ENCODE results near the gene CES2. TPM values are rescaled to one million over a fixed set of nuclear protein-coding genes. Genes with fewer than 3 reads are reported as not detected.

CES2 gene
- total RNA-seq, 1 donor from 2014 or later: 35.8 TPM

GRCh38 chr16:66948134-66948836 lies 13.0 kb downstream of the CES2 start:
- H3K4me3 ChIP-seq: peak overlapping the region; percentile 58
- H3K4me1 ChIP-seq: peaks cover 10% of the 10 kb centered on the region
- TF ChIP-seq CTCF (IDR thresholded peaks at IDR 0.05): no peak
- ATAC-seq (peak; percentile 46), DNase-seq (no peak)
- H3K27me3 ChIP-seq: peaks cover 20% of the 10 kb centered on the region
- H3K27ac ChIP-seq: no peak overlapping the region
- no peaks in the 10 kb centered on the region for H3K9me3 ChIP-seq
- intact Hi-C loops (cut with DNase I): no loop called here
- H3K36me3 ChIP-seq: peaks cover 9% of the 10 kb centered on the region

- Histone ChIP-seq H3K4me3 (peak overlapping the region; percentile 58), H3K27ac (no peak overlapping the region), H3K4me1 (peaks cover 10% of the 10 kb centered on the region), H3K36me3 (peaks cover 3% of the 10 kb centered on the region), H3K27me3 (peaks cover 20% of the 10 kb centered on the region), H3K9me3 (no peaks in the 10 kb centered on the region)
- ATAC-seq: no peak
- no peak for TF ChIP-seq CTCF (IDR thresholded peaks at IDR 0.05)
- DNase-seq: no peak
- intact Hi-C loops (cut with DNase I): no loop called here
Measured at GRCh38 chr16:66948837-66949225, 13.5 kb downstream of the CES2 start.

- H3K36me3 ChIP-seq: no peaks in the 10 kb centered on the region
- no peak overlapping the region for H3K4me3 ChIP-seq
- no peaks in the 10 kb centered on the region for H3K9me3 ChIP-seq
- peaks cover 20% of the 10 kb centered on the region for H3K27me3 ChIP-seq
- peaks cover 10% of the 10 kb centered on the region for H3K4me1 ChIP-seq
- intact Hi-C loops (cut with DNase I): no loop called here
- no peak for TF ChIP-seq CTCF (IDR thresholded peaks at IDR 0.05)
- H3K27ac ChIP-seq: no peak overlapping the region
- DNase-seq (no peak), ATAC-seq (no peak)
Measured at GRCh38 chr16:66949472-66949871, 14.2 kb downstream of the CES2 start.

- H3K27me3 ChIP-seq: peaks cover 20% of the 10 kb centered on the region
- intact Hi-C loops (cut with DNase I): no loop called here
- ATAC-seq: no peak
- H3K4me3 ChIP-seq: no peak overlapping the region
- H3K36me3 ChIP-seq: no peaks in the 10 kb centered on the region
- no peak for DNase-seq
- H3K4me1 ChIP-seq: peaks cover 10% of the 10 kb centered on the region
- H3K27ac ChIP-seq: no peak overlapping the region
- no peak for TF ChIP-seq CTCF (IDR thresholded peaks at IDR 0.05)
- no peaks in the 10 kb centered on the region for H3K9me3 ChIP-seq
Measured at GRCh38 chr16:66950437-66950836, 15.1 kb downstream of the CES2 start.

- TF ChIP-seq CTCF (IDR thresholded peaks at IDR 0.05): no peak
- intact Hi-C loops (cut with DNase I): no loop called here
- ATAC-seq: no peak
Measured at GRCh38 chr16:66950971-66951790, 15.9 kb downstream of the CES2 start.

More at GRCh38 chr16:66950971-66951790, 15.9 kb downstream of the CES2 start:
- no peaks in the 10 kb centered on the region for H3K36me3 ChIP-seq
- H3K4me1 ChIP-seq: peaks cover 10% of the 10 kb centered on the region
- H3K27ac ChIP-seq: no peak overlapping the region
- no peak for DNase-seq
- no peak overlapping the region for H3K4me3 ChIP-seq
- peaks cover 20% of the 10 kb centered on the region for H3K27me3 ChIP-seq
- H3K9me3 ChIP-seq: no peaks in the 10 kb centered on the region
